Measurements from ENCODE around the gene AP3D1.

Gene AP3D1

GRCh38 chr19:2188708-2189385 is 37.5 kb upstream of the AP3D1 start:
- FAIRE-seq (no peak), DNase-seq (ENCODE audit: insufficient read length, low spot score) (no peak)
- no peak for TF ChIP-seq CTCF (IDR thresholded peaks at IDR 0.05; ENCODE audit: insufficient read depth, missing control alignments)

GRCh38 chr19:2187159-2187558 is 35.8 kb upstream of the AP3D1 start:
- no peak for FAIRE-seq
- no peak for TF ChIP-seq CTCF (IDR thresholded peaks at IDR 0.05; ENCODE audit: insufficient read depth, missing control alignments)
- DNase-seq (ENCODE audit: insufficient read length, low spot score): no peak

- no peak for TF ChIP-seq CTCF (IDR thresholded peaks at IDR 0.05; ENCODE audit: insufficient read depth, missing control alignments)
- DNase-seq (ENCODE audit: insufficient read length, low spot score) (no peak), FAIRE-seq (no peak)
Measured at GRCh38 chr19:2186071-2186846, 34.9 kb upstream of the AP3D1 start.

- no peak for DNase-seq (ENCODE audit: insufficient read length, low spot score)
- FAIRE-seq: no peak
- no peak for TF ChIP-seq CTCF (IDR thresholded peaks at IDR 0.05; ENCODE audit: insufficient read depth, missing control alignments)
Measured at GRCh38 chr19:2185734-2186070, 34.3 kb upstream of the AP3D1 start.

GRCh38 chr19:2184422-2184975 is 33.1 kb upstream of the AP3D1 start:
- no peak for TF ChIP-seq CTCF (IDR thresholded peaks at IDR 0.05; ENCODE audit: insufficient read depth, missing control alignments)
- FAIRE-seq (no peak), DNase-seq (ENCODE audit: insufficient read length, low spot score) (no peak)

GRCh38 chr19:2181633-2181997 is 30.2 kb upstream of the AP3D1 start:
- no peak for DNase-seq (ENCODE audit: insufficient read length, low spot score)
- TF ChIP-seq CTCF (IDR thresholded peaks at IDR 0.05; ENCODE audit: insufficient read depth, missing control alignments): no peak
- FAIRE-seq: no peak
